ENCODE measurements around the gene NECTIN1.

NECTIN1 gene

DNA sequence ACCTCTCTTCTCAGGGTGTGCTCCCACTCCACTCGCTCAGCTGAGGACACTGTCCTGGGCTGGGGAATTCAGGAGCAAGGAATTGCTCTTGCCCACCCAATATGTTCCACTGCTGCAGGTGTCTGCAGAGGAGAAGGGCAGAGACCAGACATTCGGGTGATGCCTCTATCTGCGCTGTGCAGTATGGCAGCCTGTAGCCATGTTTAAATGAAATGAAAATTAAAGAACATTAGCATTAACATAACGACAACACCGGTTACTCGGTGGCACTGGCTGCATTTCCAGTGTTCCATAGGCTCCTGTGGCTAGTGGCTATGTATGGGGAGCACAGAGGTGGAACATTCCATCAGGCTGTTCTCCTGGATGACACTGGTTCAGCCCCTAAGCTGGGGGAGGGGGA lies 104.4 kb downstream of the NECTIN1 start:
- Mint-ChIP-seq H3K4me1 (no peaks in the 10 kb centered on the region), H3K9me3 (no peaks in the 10 kb centered on the region), H3K27ac (ENCODE audit: low read depth) (no peak overlapping the region), H3K36me3 (ENCODE audit: insufficient read depth) (no peaks in the 10 kb centered on the region), H3K27me3 (peaks cover 59% of the 10 kb centered on the region), H3K4me3 (no peak overlapping the region)
- ATAC-seq (replicated peaks; ENCODE audit: extremely low read depth, poor library complexity, severe bottlenecking) = no peak
- DNase-seq (ENCODE audit: low spot score in 2 of 2) = no peak

DNA sequence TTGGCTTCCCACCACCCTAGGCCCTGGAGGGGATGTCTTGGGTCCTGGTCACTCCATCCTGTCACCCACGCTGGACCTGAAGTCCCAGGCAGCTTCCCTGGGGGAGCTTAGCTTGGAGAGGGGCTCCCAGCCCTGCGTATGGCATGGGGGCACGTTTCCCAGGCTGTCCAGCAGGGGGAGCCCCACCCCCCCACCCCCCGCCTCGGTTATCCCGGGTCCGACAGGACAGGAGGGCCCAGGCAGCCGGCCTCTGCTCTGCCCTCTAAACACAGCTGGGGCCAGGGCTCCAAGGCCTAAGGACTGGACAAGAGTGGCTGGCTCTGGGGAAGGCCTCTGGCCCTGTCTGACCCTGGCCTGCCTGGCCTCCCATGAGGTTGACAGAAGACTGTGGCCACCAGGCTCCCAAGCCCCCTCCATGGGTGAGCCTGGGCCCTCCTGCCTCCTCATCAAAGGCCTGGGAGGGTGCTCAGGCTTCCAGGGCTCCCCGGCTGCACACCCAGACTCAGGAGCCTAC lies 104.8 kb downstream of the NECTIN1 start:
- no peak for DNase-seq (ENCODE audit: low spot score in 2 of 2)
- no peaks in the 10 kb centered on the region for H3K4me1 Mint-ChIP-seq
- no peak overlapping the region for H3K27ac Mint-ChIP-seq (ENCODE audit: low read depth)
- no peaks in the 10 kb centered on the region for H3K36me3 Mint-ChIP-seq (ENCODE audit: insufficient read depth)
- no peak overlapping the region for H3K4me3 Mint-ChIP-seq
- no peak for ATAC-seq (replicated peaks; ENCODE audit: extremely low read depth, poor library complexity, severe bottlenecking)
- H3K9me3 Mint-ChIP-seq = no peaks in the 10 kb centered on the region
- H3K27me3 Mint-ChIP-seq = peaks cover 55% of the 10 kb centered on the region

DNA sequence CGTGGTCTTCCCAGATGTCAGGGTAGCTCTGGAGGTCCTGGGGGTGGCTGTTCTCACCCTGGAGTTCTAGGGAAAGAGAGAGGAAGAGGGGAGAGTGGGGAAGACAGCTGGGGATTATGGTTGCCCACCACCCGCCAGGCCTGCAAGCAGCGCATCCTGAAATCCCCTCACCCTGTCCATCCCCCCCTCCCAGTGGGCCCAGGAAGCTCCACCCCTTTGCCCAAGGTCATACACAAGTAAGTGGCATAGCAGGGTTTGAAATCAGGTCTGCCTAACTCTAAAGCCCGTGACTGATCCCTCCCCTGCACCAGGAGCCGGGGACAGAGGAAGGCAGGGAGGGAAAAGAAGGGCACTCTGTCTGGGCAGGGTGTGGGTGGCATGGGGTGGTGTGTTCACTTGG lies 105.3 kb downstream of the NECTIN1 start:
- DNase-seq (ENCODE audit: low spot score in 2 of 2) = no peak
- Mint-ChIP-seq H3K4me1 (peaks cover under 1% of the 10 kb centered on the region), H3K4me3 (no peak overlapping the region), H3K36me3 (ENCODE audit: insufficient read depth) (no peaks in the 10 kb centered on the region), H3K9me3 (no peaks in the 10 kb centered on the region), H3K27ac (ENCODE audit: low read depth) (no peak overlapping the region), H3K27me3 (peaks cover 52% of the 10 kb centered on the region)
- ATAC-seq (replicated peaks; ENCODE audit: extremely low read depth, poor library complexity, severe bottlenecking) = no peak

DNA sequence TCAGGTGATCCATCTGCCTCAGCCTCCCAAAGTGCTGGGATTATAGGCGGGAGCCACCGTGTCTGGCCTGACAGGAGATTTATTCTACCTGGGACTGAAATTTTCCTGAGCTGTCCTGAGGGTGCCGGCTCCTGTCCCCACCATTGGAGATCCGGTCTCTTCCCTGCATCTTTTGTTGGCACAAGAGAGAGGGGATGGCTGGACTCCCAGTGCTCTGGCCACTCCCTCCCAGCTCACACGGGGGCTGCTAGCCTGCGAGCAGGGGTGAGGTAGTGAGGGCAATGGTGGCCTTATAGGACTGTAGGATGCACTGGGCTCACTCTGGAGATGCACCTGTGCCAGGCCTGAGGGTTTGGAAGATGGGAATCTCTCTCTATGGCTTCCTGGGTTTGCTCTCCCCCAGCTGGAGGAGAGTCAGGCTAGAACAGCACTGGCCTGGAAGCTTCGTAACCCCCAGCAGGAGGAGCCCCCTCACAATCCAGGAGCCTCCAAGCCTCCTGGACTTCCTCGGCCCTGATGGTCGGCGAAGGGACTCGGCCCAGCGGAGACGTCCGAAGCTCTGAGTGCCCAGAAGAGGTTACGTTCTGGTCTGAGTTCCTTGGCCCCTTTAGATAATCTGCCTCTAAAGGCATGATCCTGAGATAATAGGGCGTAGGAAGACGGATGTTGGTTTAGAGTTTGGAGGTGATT lies 106.4 kb downstream of the NECTIN1 start:
- no peak for DNase-seq (ENCODE audit: low spot score in 2 of 2)
- H3K9me3 Mint-ChIP-seq = no peaks in the 10 kb centered on the region
- H3K27ac Mint-ChIP-seq (ENCODE audit: low read depth) = no peak overlapping the region
- ATAC-seq (replicated peaks; ENCODE audit: extremely low read depth, poor library complexity, severe bottlenecking) = no peak
- no peaks in the 10 kb centered on the region for H3K36me3 Mint-ChIP-seq (ENCODE audit: insufficient read depth)
- peaks cover 52% of the 10 kb centered on the region for H3K27me3 Mint-ChIP-seq
- H3K4me3 Mint-ChIP-seq = no peak overlapping the region
- peaks cover 6% of the 10 kb centered on the region for H3K4me1 Mint-ChIP-seq

DNA sequence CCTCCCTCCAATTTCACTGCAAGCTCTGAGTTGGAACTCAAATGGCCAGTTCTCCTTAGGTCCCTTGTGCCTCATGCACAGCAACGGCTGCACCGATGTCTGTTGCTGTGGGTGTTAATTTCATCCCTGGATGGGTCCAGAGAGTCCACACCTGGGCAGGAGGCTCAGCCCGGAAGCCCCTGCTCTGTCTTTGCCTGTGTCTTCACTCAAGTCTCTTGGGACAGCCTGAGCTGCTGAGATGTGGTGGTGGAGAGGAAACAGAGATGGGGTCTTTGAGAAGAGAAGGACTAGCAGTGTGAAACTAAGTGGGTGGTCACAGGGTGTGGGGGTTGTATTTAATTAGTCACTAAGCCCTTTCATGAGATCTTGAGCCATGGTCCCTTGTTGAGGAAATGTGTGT lies 109.3 kb downstream of the NECTIN1 start:
- Mint-ChIP-seq H3K9me3 (no peaks in the 10 kb centered on the region), H3K27ac (ENCODE audit: low read depth) (peak overlapping the region; percentile 8), H3K36me3 (ENCODE audit: insufficient read depth) (peaks cover 2% of the 10 kb centered on the region), H3K27me3 (peaks cover 38% of the 10 kb centered on the region), H3K4me3 (no peak overlapping the region), H3K4me1 (peaks cover 6% of the 10 kb centered on the region)
- DNase-seq (ENCODE audit: low spot score in 2 of 2) = no peak
- ATAC-seq (replicated peaks; ENCODE audit: extremely low read depth, poor library complexity, severe bottlenecking) = no peak

DNA sequence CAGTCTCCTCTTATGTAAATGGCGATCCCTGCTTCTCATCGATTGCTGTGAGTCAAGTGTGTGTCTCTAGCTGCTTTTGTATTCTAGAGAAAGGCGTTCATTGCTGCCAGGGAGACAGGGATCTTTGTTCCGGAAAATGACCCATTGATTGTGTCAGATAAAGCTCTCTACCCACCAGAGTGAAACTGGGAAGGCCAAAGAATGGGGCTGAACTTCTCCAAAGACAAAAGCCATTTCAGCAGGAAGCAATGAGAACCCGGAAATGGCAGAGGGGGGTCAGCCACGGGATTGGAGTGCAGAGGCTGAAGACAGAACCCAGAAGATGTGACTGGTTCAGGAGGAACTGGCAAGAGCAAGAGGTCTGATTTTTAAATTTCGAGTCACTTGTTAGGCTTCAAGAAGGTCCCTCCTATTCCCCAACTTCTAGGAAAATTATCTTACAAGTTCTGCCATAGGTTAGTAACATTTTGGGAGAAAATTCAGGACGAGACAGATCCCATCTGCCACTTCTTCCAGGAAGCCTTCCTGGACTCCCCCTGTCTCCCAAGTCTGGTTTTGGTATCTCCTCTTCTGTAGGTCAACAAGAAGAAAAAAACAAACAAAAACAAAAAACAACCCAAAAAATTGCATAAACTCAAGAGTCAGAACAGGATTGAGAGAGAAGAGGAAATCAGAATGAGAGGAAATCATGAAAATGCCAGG lies 110.6 kb downstream of the NECTIN1 start:
- no peak overlapping the region for H3K4me3 Mint-ChIP-seq
- peaks cover 2% of the 10 kb centered on the region for H3K36me3 Mint-ChIP-seq (ENCODE audit: insufficient read depth)
- DNase-seq (ENCODE audit: low spot score in 2 of 2) (no peak), ATAC-seq (replicated peaks; ENCODE audit: extremely low read depth, poor library complexity, severe bottlenecking) (no peak)
- H3K27me3 Mint-ChIP-seq = peaks cover 47% of the 10 kb centered on the region
- H3K4me1 Mint-ChIP-seq = peaks cover 6% of the 10 kb centered on the region
- H3K9me3 Mint-ChIP-seq = no peaks in the 10 kb centered on the region
- no peak overlapping the region for H3K27ac Mint-ChIP-seq (ENCODE audit: low read depth)

DNA sequence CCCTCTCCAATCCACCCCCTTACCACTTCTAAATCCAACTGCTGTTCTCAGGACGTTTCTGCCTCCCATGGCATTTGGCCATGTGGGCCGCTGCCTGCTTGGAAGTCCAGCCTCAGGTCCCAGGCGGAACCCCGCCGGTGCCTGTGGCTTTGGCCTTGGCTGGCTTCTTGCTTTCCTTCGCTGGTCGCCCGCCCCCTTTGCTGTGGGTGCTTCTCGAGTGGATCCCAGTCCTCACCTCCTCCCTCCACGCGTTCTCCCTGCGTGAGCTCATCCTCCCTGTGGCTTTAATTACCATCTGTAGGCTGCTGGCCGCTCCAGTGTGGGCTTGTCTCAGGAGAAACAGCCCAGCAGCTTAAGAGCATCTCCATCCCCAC lies 111.7 kb downstream of the NECTIN1 start:
- DNase-seq (ENCODE audit: low spot score in 2 of 2) (no peak), ATAC-seq (replicated peaks; ENCODE audit: extremely low read depth, poor library complexity, severe bottlenecking) (no peak)
- no peak overlapping the region for H3K4me3 Mint-ChIP-seq
- no peaks in the 10 kb centered on the region for H3K9me3 Mint-ChIP-seq
- no peak overlapping the region for H3K27ac Mint-ChIP-seq (ENCODE audit: low read depth)
- peaks cover 47% of the 10 kb centered on the region for H3K27me3 Mint-ChIP-seq
- peaks cover 6% of the 10 kb centered on the region for H3K4me1 Mint-ChIP-seq
- peaks cover 2% of the 10 kb centered on the region for H3K36me3 Mint-ChIP-seq (ENCODE audit: insufficient read depth)

DNA sequence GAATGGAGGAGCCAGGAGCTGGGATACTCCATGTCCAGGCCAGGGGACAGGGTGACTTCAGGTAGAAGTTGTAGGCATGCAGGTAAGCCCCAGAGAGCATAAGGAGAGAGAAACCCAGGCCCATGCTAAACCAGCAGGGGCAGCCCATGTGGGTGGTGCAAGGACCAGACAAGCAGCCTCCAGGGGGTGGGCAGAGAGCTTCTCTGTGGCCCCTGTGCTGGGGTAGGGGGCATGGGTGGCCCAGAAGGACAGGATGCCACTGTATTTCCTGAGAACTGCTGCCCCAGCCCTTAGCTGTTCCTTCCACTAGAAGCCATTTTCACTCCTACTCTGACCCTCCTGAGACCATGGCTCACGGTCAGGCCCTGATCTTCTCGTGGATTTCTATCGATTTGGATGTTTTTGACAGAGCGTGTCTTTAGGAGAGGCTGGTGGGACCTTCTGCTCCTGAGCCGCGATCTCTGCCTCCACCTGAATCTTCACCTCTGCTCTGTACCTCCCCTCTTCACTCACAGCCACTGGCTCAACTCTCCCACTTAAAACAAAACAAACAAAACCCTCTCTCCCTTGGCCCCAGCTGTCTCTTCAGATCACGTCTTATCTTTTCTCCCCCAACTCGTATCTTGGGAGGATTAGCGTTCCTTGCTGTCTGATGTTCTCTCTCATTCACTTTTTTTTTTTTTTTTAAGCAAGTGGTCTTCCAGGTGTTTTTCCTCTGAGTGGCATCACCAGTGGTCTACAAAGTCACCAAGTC lies 112.2 kb downstream of the NECTIN1 start:
- Mint-ChIP-seq H3K4me3 (no peak overlapping the region), H3K9me3 (no peaks in the 10 kb centered on the region), H3K27me3 (peaks cover 52% of the 10 kb centered on the region), H3K4me1 (peaks cover 6% of the 10 kb centered on the region), H3K27ac (ENCODE audit: low read depth) (no peak overlapping the region), H3K36me3 (ENCODE audit: insufficient read depth) (peaks cover 2% of the 10 kb centered on the region)
- DNase-seq (ENCODE audit: low spot score in 2 of 2) (no peak), ATAC-seq (replicated peaks; ENCODE audit: extremely low read depth, poor library complexity, severe bottlenecking) (no peak)

DNA sequence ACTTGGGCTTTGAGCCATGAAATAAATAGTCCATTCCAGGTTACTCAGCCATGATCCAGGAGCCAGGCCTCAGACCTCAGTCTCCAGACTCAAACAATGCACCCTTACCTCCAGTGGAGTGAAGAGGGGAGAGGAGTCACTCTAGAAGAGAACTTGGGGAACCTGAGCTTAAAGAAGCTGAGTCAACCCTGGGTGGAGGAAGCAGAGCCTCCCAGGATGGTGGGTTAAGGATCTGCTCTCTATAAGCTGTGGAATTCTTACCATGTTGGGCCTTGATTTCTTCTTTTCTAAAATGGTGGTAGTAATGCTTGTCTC lies 113.2 kb downstream of the NECTIN1 start:
- no peak for ATAC-seq (replicated peaks; ENCODE audit: extremely low read depth, poor library complexity, severe bottlenecking)

DNA sequence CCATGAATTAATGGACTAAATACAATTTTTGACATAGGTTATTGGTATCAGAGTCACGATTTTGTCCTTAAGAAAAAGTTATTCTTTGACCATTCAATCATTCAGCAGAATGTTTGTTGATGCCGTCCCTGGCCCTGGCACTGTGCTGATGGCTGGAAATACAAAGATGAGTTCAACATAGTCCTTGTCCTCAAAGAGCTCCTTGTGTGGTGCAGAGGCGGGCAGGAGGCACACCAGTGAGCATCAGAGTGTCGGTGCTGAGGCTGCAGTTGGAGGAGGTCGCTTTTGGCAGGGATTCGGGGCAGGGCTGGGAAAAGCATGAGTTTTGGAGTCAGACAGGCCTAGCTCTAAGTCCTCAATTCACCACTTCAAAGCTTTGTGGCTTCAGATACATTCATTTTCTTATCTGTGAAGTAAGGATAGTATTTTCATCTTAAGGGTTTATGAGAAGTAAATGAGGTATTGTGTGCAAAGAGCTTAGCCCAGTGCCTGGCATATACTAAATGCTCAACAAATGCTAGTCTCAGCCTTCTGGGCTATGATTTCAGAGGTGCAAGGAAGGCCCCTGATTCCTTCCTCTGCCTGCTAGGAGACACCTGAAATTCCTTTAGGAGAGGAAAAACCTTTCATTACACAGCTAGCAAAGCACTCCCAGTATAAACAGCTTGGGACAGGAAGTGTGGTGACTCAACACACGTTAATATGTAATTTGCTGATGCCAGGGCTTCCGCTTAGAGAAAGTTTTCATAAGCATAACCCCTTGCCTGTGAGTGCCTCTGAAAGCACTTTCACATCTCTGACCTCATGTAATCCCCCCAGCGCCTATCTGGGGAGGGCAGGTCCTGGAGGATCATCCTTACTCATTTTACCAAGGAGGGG lies 113.8 kb downstream of the NECTIN1 start:
- DNase-seq (ENCODE audit: low spot score in 2 of 2) = no peak
- peaks cover 4% of the 10 kb centered on the region for H3K36me3 Mint-ChIP-seq (ENCODE audit: insufficient read depth)
- no peak overlapping the region for H3K4me3 Mint-ChIP-seq
- ATAC-seq (replicated peaks; ENCODE audit: extremely low read depth, poor library complexity, severe bottlenecking) = no peak
- H3K27me3 Mint-ChIP-seq = peaks cover 59% of the 10 kb centered on the region
- peaks cover 6% of the 10 kb centered on the region for H3K4me1 Mint-ChIP-seq
- no peak overlapping the region for H3K27ac Mint-ChIP-seq (ENCODE audit: low read depth)
- no peaks in the 10 kb centered on the region for H3K9me3 Mint-ChIP-seq

More for the DNA sequence above, 113.2 kb downstream of the NECTIN1 start:
- no peak for DNase-seq (ENCODE audit: low spot score in 2 of 2)
- Mint-ChIP-seq H3K4me3 (no peak overlapping the region), H3K36me3 (ENCODE audit: insufficient read depth) (peaks cover 4% of the 10 kb centered on the region), H3K27ac (ENCODE audit: low read depth) (no peak overlapping the region), H3K4me1 (peaks cover 6% of the 10 kb centered on the region), H3K9me3 (no peaks in the 10 kb centered on the region), H3K27me3 (peaks cover 59% of the 10 kb centered on the region)

DNA sequence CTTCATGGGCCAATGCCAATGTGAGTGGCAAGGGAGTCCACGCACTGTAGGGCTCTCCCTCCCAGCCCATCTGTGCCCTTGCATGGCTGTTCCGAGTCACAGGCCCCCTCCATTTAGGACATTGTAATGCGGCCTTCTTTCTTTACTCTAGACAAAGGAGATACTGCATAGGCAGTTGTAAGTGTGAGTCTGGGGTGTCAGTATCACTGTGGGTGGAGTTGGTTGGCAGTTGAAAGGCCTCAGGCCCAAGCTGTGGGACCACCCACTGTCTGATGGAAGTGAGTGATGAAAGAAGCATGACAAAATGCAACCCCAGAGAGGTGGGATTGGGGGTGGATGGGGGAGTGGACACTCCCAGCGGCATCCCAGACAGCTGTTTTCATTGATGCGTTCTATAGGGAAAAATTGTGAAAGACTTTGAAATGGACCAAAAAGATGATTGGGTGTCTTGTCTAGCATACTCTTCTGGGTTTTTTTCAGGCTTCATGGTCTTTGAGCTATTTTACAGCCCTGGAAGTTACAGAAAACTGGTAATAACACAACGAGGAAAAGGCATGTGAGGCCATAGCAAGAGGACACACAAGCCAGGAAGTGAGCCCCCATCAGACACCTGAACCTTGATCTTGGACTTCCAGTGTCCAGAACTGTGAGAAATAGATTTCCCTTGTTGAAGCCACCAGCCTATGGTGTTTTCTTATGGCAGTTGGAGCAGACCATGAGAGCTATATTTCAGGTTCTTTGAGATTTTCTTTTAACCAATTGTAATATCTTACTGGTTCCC lies 114.6 kb downstream of the NECTIN1 start:
- Mint-ChIP-seq H3K9me3 (no peaks in the 10 kb centered on the region), H3K4me3 (no peak overlapping the region), H3K4me1 (peaks cover 6% of the 10 kb centered on the region), H3K36me3 (ENCODE audit: insufficient read depth) (peaks cover 4% of the 10 kb centered on the region), H3K27me3 (peaks cover 59% of the 10 kb centered on the region), H3K27ac (ENCODE audit: low read depth) (peak overlapping the region; percentile 52)
- no peak for DNase-seq (ENCODE audit: low spot score in 2 of 2)
- ATAC-seq (replicated peaks; ENCODE audit: extremely low read depth, poor library complexity, severe bottlenecking) = no peak

Measured in central memory CD8-positive, alpha-beta T cell (primary cell).